ENCODE measurements around the gene KRT83. TPM values are rescaled to one million over a fixed set of nuclear protein-coding genes. Genes with fewer than 3 reads are reported as not detected.

The KRT83 gene
- total and polyA plus RNA-seq, 2 of the 13 experiments (the other 11 are each of a cell fraction or from before 2014, with no cell fraction given): not detected

DNA sequence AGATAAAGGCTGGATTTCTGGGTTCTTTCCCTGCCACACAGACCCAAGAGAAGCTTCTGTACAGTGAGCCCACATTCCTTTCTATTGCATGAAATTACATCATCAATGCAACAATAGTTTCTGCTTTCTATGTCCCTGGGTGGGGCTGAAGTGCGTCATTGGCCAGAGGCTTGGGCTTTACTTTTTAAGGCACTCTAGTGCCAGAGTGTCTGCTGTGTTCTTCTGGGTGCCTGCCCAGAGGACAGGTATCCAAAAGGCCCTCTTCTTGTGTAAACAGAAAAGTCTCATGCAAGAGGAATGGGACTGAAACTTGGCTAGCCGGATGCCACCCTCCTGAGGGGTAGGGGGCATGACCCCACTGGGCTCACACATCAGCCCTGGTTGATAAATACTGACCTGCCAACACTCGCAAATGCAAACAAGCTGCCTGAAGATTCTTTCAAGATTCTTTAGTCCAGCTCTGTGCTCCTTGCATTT is 40.8 kb downstream of the KRT83 start (continued):
- TF ChIP-seq BCL6 (CRISPR knock-in tag; IDR thresholded peaks at IDR 0.05) (no peak), TBX3 (IDR thresholded peaks at IDR 0.05; ENCODE audit: borderline replicate concordance) (no peak), FIP1L1 (IDR thresholded peaks at IDR 0.05; ENCODE audit: borderline replicate concordance, insufficient read depth, low read depth, low read length) (no peak), CEBPG (CRISPR knock-in tag; IDR thresholded peaks at IDR 0.05) (peak; percentile 42; the same call in 1 of the 2 replicates), NCOA5 (CRISPR knock-in tag; IDR thresholded peaks at IDR 0.05) (no peak), ATRX (CRISPR knock-in tag; IDR thresholded peaks at IDR 0.05; ENCODE audit: borderline replicate concordance) (no peak), ZNF30 (CRISPR knock-in tag; IDR thresholded peaks at IDR 0.05) (no peak), CEBPB (IDR thresholded peaks at IDR 0.05; ENCODE audit: borderline replicate concordance, low read depth, low read length) (peak; percentile 48), ZNF790 (CRISPR knock-in tag; IDR thresholded peaks at IDR 0.05; ENCODE audit: borderline replicate concordance) (no peak), MAFF (IDR thresholded peaks at IDR 0.05; ENCODE audit: low read depth, low read length) (no peak), ZBTB21 (CRISPR knock-in tag; IDR thresholded peaks at IDR 0.05) (no peak), RXRA (CRISPR knock-in tag; IDR thresholded peaks at IDR 0.05) (no peak), SOX13 (IDR thresholded peaks at IDR 0.05) (no peak), SOX13 (CRISPR knock-in tag; conservative IDR thresholded peaks at IDR 0.05 in 1 of 2, IDR thresholded peaks at IDR 0.05 in 1 of 2) (peak in 1 of 2 experiments; percentile 36; a peak in 1 of 4 replicates), ZFP1 (CRISPR knock-in tag; IDR thresholded peaks at IDR 0.05) (no peak), FOXA1 (IDR thresholded peaks at IDR 0.05) (no peak), FOXA1 (CRISPR knock-in tag; IDR thresholded peaks at IDR 0.05) (no peak), SRSF1 (optimal IDR thresholded peaks at IDR 0.05; ENCODE audit: low read depth, low read length) (no peak), KMT2B (CRISPR knock-in tag; IDR thresholded peaks at IDR 0.05) (no peak)
- TF ChIP-seq, protein P1, sequence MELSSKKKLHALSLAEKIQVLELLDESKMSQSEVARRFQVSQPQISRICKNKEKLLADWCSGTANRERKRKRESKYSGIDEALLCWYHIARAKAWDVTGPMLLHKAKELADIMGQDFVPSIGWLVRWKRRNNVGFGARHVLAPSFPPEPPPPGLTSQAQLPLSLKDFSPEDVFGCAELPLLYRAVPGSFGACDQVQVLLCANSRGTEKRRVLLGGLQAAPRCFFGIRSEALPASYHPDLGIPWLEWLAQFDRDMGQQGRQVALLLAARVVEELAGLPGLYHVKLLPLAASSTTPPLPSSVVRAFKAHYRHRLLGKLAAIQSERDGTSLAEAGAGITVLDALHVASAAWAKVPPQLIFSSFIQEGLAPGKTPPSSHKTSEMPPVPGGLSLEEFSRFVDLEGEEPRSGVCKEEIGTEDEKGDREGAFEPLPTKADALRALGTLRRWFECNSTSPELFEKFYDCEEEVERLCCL (CRISPR knock-in tag; IDR thresholded peaks at IDR 0.05; ENCODE audit: borderline replicate concordance): no peak
- TF ChIP-seq, protein P2, sequence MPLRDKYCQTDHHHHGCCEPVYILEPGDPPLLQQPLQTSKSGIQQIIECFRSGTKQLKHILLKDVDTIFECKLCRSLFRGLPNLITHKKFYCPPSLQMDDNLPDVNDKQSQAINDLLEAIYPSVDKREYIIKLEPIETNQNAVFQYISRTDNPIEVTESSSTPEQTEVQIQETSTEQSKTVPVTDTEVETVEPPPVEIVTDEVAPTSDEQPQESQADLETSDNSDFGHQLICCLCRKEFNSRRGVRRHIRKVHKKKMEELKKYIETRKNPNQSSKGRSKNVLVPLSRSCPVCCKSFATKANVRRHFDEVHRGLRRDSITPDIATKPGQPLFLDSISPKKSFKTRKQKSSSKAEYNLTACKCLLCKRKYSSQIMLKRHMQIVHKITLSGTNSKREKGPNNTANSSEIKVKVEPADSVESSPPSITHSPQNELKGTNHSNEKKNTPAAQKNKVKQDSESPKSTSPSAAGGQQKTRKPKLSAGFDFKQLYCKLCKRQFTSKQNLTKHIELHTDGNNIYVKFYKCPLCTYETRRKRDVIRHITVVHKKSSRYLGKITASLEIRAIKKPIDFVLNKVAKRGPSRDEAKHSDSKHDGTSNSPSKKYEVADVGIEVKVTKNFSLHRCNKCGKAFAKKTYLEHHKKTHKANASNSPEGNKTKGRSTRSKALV (CRISPR knock-in tag; IDR thresholded peaks at IDR 0.05): no peak
- TF ChIP-seq, protein P3, sequence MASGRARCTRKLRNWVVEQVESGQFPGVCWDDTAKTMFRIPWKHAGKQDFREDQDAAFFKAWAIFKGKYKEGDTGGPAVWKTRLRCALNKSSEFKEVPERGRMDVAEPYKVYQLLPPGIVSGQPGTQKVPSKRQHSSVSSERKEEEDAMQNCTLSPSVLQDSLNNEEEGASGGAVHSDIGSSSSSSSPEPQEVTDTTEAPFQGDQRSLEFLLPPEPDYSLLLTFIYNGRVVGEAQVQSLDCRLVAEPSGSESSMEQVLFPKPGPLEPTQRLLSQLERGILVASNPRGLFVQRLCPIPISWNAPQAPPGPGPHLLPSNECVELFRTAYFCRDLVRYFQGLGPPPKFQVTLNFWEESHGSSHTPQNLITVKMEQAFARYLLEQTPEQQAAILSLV (CRISPR knock-in tag; IDR thresholded peaks at IDR 0.05; ENCODE audit: borderline replicate concordance): no peak
- TF ChIP-seq, protein P4, sequence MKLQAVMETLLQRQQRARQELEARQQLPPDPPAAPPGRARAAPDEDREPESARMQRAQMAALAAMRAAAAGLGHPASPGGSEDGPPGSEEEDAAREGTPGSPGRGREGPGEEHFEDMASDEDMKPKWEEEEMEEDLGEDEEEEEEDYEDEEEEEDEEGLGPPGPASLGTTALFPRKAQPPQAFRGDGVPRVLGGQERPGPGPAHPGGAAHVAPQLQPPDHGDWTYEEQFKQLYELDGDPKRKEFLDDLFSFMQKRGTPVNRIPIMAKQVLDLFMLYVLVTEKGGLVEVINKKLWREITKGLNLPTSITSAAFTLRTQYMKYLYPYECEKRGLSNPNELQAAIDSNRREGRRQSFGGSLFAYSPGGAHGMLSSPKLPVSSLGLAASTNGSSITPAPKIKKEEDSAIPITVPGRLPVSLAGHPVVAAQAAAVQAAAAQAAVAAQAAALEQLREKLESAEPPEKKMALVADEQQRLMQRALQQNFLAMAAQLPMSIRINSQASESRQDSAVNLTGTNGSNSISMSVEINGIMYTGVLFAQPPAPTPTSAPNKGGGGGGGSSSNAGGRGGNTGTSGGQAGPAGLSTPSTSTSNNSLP (IDR thresholded peaks at IDR 0.05; ENCODE audit: low read depth, low read length): no peak
- TF ChIP-seq, protein P5, sequence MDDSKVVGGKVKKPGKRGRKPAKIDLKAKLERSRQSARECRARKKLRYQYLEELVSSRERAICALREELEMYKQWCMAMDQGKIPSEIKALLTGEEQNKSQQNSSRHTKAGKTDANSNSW (CRISPR knock-in tag; IDR thresholded peaks at IDR 0.05; ENCODE audit: borderline replicate concordance): no peak
- TF ChIP-seq, protein P6, sequence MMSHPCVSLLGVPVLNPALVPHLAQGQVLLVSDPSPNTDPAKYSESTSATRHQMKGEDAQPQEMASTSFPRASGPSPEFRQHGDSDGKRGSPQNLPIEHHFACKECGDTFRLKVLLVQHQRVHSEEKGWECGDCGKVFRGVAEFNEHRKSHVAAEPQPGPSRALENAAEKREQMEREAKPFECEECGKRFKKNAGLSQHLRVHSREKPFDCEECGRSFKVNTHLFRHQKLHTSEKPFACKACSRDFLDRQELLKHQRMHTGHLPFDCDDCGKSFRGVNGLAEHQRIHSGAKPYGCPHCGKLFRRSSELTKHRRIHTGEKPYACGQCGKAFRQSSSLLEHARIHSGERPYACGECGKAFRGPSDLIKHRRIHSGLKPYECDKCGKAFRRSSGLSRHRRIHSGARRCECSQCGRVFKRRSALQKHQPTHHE (CRISPR knock-in tag; IDR thresholded peaks at IDR 0.05; ENCODE audit: borderline replicate concordance): no peak

All from HepG2 (cell line).